Astrocyte of the spinal cord (primary cell): ENCODE results near the gene ARID5B.

Experiments used
- DNase-seq: peaks from one replicate; pipeline ENCODE4 v3.0.0; 2011; ENCODE audit warnings: low read depth, low spot score
- H3K4me3 ChIP-seq: 2 replicates; pipeline ENCODE4 v1.5.1; 2011; ENCODE audit warnings: low read depth, mild to moderate bottlenecking, low read length, moderate library complexity
- CTCF ChIP-seq: IDR thresholded peaks from 2 replicates; pipeline ENCODE4 v1.5.1; 2012; ENCODE audit warnings: low read depth, mild to moderate bottlenecking, low read length, inconsistent platforms
- in situ Hi-C: cut with HindIII; loops from 2 replicates; pipeline ENCODE4 v1.10.0; 2017; ENCODE audit warnings: low sequenced_read_pairs

ARID5B gene

GRCh38 chr10:61957806-61958205 is 56.3 kb downstream of the ARID5B start:
- H3K4me3 ChIP-seq: no peak overlapping the region
- in situ Hi-C loops: no loop called here
- TF ChIP-seq CTCF: no peak
- DNase-seq: no peak

GRCh38 chr10:61958311-61958710 is 56.8 kb downstream of the ARID5B start:
- in situ Hi-C loops: no loop called here
- TF ChIP-seq CTCF: no peak
- DNase-seq: no peak
- no peak overlapping the region for H3K4me3 ChIP-seq

- no peak for DNase-seq
- no peak for TF ChIP-seq CTCF
- H3K4me3 ChIP-seq: no peak overlapping the region
- in situ Hi-C loops: no loop called here
Measured at GRCh38 chr10:61958805-61959204, 57.3 kb downstream of the ARID5B start.

GRCh38 chr10:61959814-61960213 is 58.3 kb downstream of the ARID5B start:
- in situ Hi-C loops: no loop called here
- DNase-seq: no peak
- H3K4me3 ChIP-seq: no peak overlapping the region
- no peak for TF ChIP-seq CTCF

GRCh38 chr10:61960396-61961120 is 59.1 kb downstream of the ARID5B start:
- no peak for TF ChIP-seq CTCF
- no peak overlapping the region for H3K4me3 ChIP-seq
- no peak for DNase-seq
- in situ Hi-C loops: no loop called here

- in situ Hi-C loops: no loop called here
- H3K4me3 ChIP-seq: no peak overlapping the region
- no peak for DNase-seq
- no peak for TF ChIP-seq CTCF
Measured at GRCh38 chr10:61961278-61961677, 59.8 kb downstream of the ARID5B start.
